Peyer's patch (tissue), 4 donors: ENCODE measurements around the gene WHRN.

Source experiments
- CTCF ChIP-seq, 6 experiments: fragments of 450-650 bp in 4 of 6; fragments of 200-600 bp in 2 of 6; sonication (generic) in 1 of 6; IDR thresholded peaks; one replicate each; pipeline ENCODE4 v1.5.1; 2017 to 2019; ENCODE audit warnings: antibody characterized with exemption in 6 of 6, mild to moderate bottlenecking in 3 of 6, moderate library complexity in 1 of 6
- POLR2A ChIP-seq, 2 donors: fragments of 450-650 bp; IDR thresholded peaks; one replicate each; pipeline ENCODE4 v1.5.1; 2017; ENCODE audit warnings: antibody characterized with exemption in 2 of 2, mild to moderate bottlenecking in 2 of 2, moderate library complexity in 2 of 2

- no peak for TF ChIP-seq CTCF (IDR thresholded peaks at IDR 0.05)
- TF ChIP-seq POLR2A (IDR thresholded peaks at IDR 0.05), result no peak
Measured at GRCh38 chr9:114521846-114522245, 16.6 kb upstream of the WHRN start.
